ENCODE data around the gene APBA1.
"Not testable (repeated sequence)": the region's sequence is repeated elsewhere in the genome, so short reads cannot be mapped to it uniquely, and the experiment has no call there.

APBA1 gene

GRCh38 chr9:69470186-69470977, 201.8 kb downstream of the APBA1 start:
- no peak for DNase-seq

GRCh38 chr9:69469136-69469535, 203.0 kb downstream of the APBA1 start:
- no peak for DNase-seq

GRCh38 chr9:69468380-69468779, 203.8 kb downstream of the APBA1 start:
- DNase-seq, result no peak

GRCh38 chr9:69466151-69466550, 206.0 kb downstream of the APBA1 start:
- DNase-seq, result peak; percentile 15

- no peak for DNase-seq
Observed at GRCh38 chr9:69465473-69465872, 206.7 kb downstream of the APBA1 start.

GRCh38 chr9:69463497-69464068, 208.6 kb downstream of the APBA1 start:
- DNase-seq, result no peak

GRCh38 chr9:69462394-69462793, 209.8 kb downstream of the APBA1 start:
- DNase-seq, result no peak

- DNase-seq, result no peak
Observed at GRCh38 chr9:69461103-69461887, 210.9 kb downstream of the APBA1 start.

GRCh38 chr9:69460012-69460411, 212.2 kb downstream of the APBA1 start:
- no peak for DNase-seq

- DNase-seq, result no peak
Observed at GRCh38 chr9:69458176-69458575, 214.0 kb downstream of the APBA1 start.

- DNase-seq, result no peak
Observed at GRCh38 chr9:69456201-69456600, 216.0 kb downstream of the APBA1 start.

- no peak for DNase-seq
Observed at GRCh38 chr9:69455311-69455710, 216.9 kb downstream of the APBA1 start.

- no peak for DNase-seq
Observed at GRCh38 chr9:69454321-69454720, 217.8 kb downstream of the APBA1 start.

GRCh38 chr9:69453746-69454145, 218.4 kb downstream of the APBA1 start:
- no peak for DNase-seq

GRCh38 chr9:69452110-69452782, 219.9 kb downstream of the APBA1 start:
- DNase-seq, result no peak

- DNase-seq, result no peak
Observed at GRCh38 chr9:69446496-69446895, 225.7 kb downstream of the APBA1 start.

GRCh38 chr9:69445251-69445650, 226.9 kb downstream of the APBA1 start:
- DNase-seq, result no peak

GRCh38 chr9:69444791-69445190, 227.4 kb downstream of the APBA1 start:
- no peak for DNase-seq

- no peak for DNase-seq
Observed at GRCh38 chr9:69444021-69444420, 228.2 kb downstream of the APBA1 start.

GRCh38 chr9:69443178-69443577, 229.0 kb downstream of the APBA1 start:
- no peak for DNase-seq

GRCh38 chr9:69442486-69442885, 229.7 kb downstream of the APBA1 start:
- no peak for DNase-seq

- not testable (repeated sequence) for DNase-seq
Observed at GRCh38 chr9:69440254-69440955, 231.8 kb downstream of the APBA1 start.

- not testable (repeated sequence) for DNase-seq
Observed at GRCh38 chr9:69439654-69440053, 232.5 kb downstream of the APBA1 start.

All from HCEC 1CT (cell line).